WTC11 (cell line): ENCODE data around the gene IL26. TPM values are rescaled to one million over a fixed set of nuclear protein-coding genes. Genes with fewer than 3 reads are reported as not detected.

Source experiments
- ATAC-seq: fragments of 200-7000 bp; cut with Tn5 transposase; 2 replicates; pipeline ENCODE4 v1.10.0; 2021; ENCODE audit warnings: mild to moderate bottlenecking, moderate library complexity
- CTCF ChIA-PET: fragments of 300-600 bp; sonication (Branson Sonifier 250); formaldehyde crosslinking; loops from one replicate; lab custom pipeline; 2021; ENCODE audit warnings: antibody characterized with exemption; lab: Charles Lee
- POLR2A ChIA-PET: fragments of 350-600 bp; sonication (Branson Sonifier 250); formaldehyde crosslinking; loops from one replicate; lab custom pipeline; 2021; ENCODE audit warnings: antibody characterized with exemption; lab: Charles Lee
- DNase-seq: peaks from one replicate; pipeline ENCODE4 v3.0.0; 2021; ENCODE audit warnings: low spot score
- H3K27ac Mint-ChIP-seq: 2 replicates; pipeline ENCODE4 v1.8.0; 2021; ENCODE audit warnings: mixed read lengths
- H3K27me3 Mint-ChIP-seq: 2 replicates; pipeline ENCODE4 v1.8.0; 2021; ENCODE audit warnings: low read depth, mild to moderate bottlenecking, moderate library complexity, mixed read lengths
- H3K36me3 Mint-ChIP-seq: 2 replicates; pipeline ENCODE4 v1.8.0; 2021; ENCODE audit warnings: mixed read lengths
- H3K4me1 Mint-ChIP-seq: 2 replicates; pipeline ENCODE4 v1.8.0; 2022; ENCODE audit warnings: mixed read lengths
- H3K4me3 Mint-ChIP-seq: 2 replicates; pipeline ENCODE4 v1.8.0; 2021; ENCODE audit warnings: mild to moderate bottlenecking, moderate library complexity, mixed read lengths
- H3K9me3 Mint-ChIP-seq: 2 replicates; pipeline ENCODE4 v1.8.0; 2021; ENCODE audit warnings: mixed read lengths
- AR ChIP-seq: fragments of 250-450 bp; sonication (Bioruptor Pico); IDR thresholded peaks from 2 replicates; pipeline ENCODE4 v1.9.0; 2021; ENCODE audit warnings: mild to moderate bottlenecking
- CREM ChIP-seq: sonication (generic); formaldehyde crosslinking; IDR thresholded peaks from 2 replicates; pipeline ENCODE4 v1.8.1; 2022; ENCODE audit warnings: mild to moderate bottlenecking, missing genetic modification reagents, moderate library complexity
- E2F5 ChIP-seq: sonication (generic); formaldehyde crosslinking; IDR thresholded peaks from 2 replicates; pipeline ENCODE4 v1.8.1; 2022; ENCODE audit warnings: mild to moderate bottlenecking, moderate library complexity, missing genetic modification reagents
- EMX1 ChIP-seq: fragments of 250-450 bp; sonication (Bioruptor Pico); IDR thresholded peaks from 2 replicates; pipeline ENCODE4 v1.8.0; 2021; ENCODE audit warnings: mild to moderate bottlenecking
- ETV6 ChIP-seq: sonication (generic); formaldehyde crosslinking; IDR thresholded peaks from 2 replicates; pipeline ENCODE4 v1.8.1; 2022; ENCODE audit warnings: mild to moderate bottlenecking, missing genetic modification reagents
- FOXP1 ChIP-seq: sonication (generic); formaldehyde crosslinking; IDR thresholded peaks from 2 replicates; pipeline ENCODE4 v1.8.0; 2022; ENCODE audit warnings: missing genetic modification reagents, mild to moderate bottlenecking, moderate library complexity, borderline replicate concordance
- FOXP4 ChIP-seq: sonication (generic); formaldehyde crosslinking; IDR thresholded peaks from 2 replicates; pipeline ENCODE4 v1.8.0; 2022; ENCODE audit warnings: mild to moderate bottlenecking, missing genetic modification reagents
- NR2C2 ChIP-seq: sonication (generic); formaldehyde crosslinking; IDR thresholded peaks from 2 replicates; pipeline ENCODE4 v1.8.0; 2022; ENCODE audit warnings: mild to moderate bottlenecking, missing genetic modification reagents
- PRDM15 ChIP-seq: sonication (generic); formaldehyde crosslinking; IDR thresholded peaks from 2 replicates; pipeline ENCODE4 v1.8.0; 2022; ENCODE audit warnings: missing genetic modification reagents
- PRRX2 ChIP-seq: fragments of 250-450 bp; sonication (Bioruptor Pico); IDR thresholded peaks from 2 replicates; pipeline ENCODE4 v1.8.0; 2021; ENCODE audit warnings: mild to moderate bottlenecking
- SOX15 ChIP-seq: fragments of 250-450 bp; sonication (Bioruptor Pico); IDR thresholded peaks from 2 replicates; pipeline ENCODE4 v1.9.0; 2021; ENCODE audit warnings: mild to moderate bottlenecking
- SP1 ChIP-seq: sonication (generic); formaldehyde crosslinking; conservative IDR thresholded peaks from 2 replicates; pipeline ENCODE4 v1.8.1; 2022; ENCODE audit warnings: missing genetic modification reagents
- TCF7 ChIP-seq: sonication (generic); formaldehyde crosslinking; IDR thresholded peaks from 2 replicates; pipeline ENCODE4 v1.8.0; 2022; ENCODE audit warnings: mild to moderate bottlenecking, low read depth, missing genetic modification reagents, moderate library complexity
- TP53 ChIP-seq: sonication (generic); formaldehyde crosslinking; IDR thresholded peaks from 2 replicates; pipeline ENCODE4 v1.8.1; 2023; ENCODE audit warnings: mild to moderate bottlenecking, missing genetic modification reagents
- USF1 ChIP-seq: sonication (generic); formaldehyde crosslinking; IDR thresholded peaks from 2 replicates; pipeline ENCODE4 v1.8.0; 2022; ENCODE audit warnings: mild to moderate bottlenecking, missing genetic modification reagents
- ZBTB21 ChIP-seq: sonication (generic); formaldehyde crosslinking; IDR thresholded peaks from 2 replicates; pipeline ENCODE4 v1.8.1; 2023; ENCODE audit warnings: mild to moderate bottlenecking, missing genetic modification reagents, borderline replicate concordance
- ZMAT4 ChIP-seq: fragments of 250-450 bp; sonication (Bioruptor Pico); IDR thresholded peaks from 2 replicates; pipeline ENCODE4 v1.9.0; 2021; ENCODE audit warnings: mild to moderate bottlenecking
- ZNF232 ChIP-seq: sonication (generic); formaldehyde crosslinking; IDR thresholded peaks from 2 replicates; pipeline ENCODE4 v1.8.0; 2022; ENCODE audit warnings: mild to moderate bottlenecking, missing genetic modification reagents
- ZNF263 ChIP-seq: sonication (generic); formaldehyde crosslinking; IDR thresholded peaks from 2 replicates; pipeline ENCODE4 v1.8.1; 2022; ENCODE audit warnings: low read depth, mild to moderate bottlenecking, moderate library complexity, missing genetic modification reagents
- ZNF671 ChIP-seq: fragments of 250-450 bp; sonication (Bioruptor Pico); IDR thresholded peaks from 2 replicates; pipeline ENCODE4 v1.8.0; 2021; ENCODE audit warnings: mild to moderate bottlenecking
- total RNA-seq: library from RNA; stranded (reverse); gene quantifications from 3 replicates; pipeline ENCODE4 v1.2.3, GENCODE V29; 2021

IL26 gene
- total RNA-seq, 1 experiment from 2014 or later = not detected

- Mint-ChIP-seq H3K27ac (no peak overlapping the region), H3K27me3 (peaks cover 2% of the 10 kb centered on the region; the same call in 1 of the 2 replicates), H3K9me3 (no peaks in the 10 kb centered on the region; the same call in 1 of the 2 replicates), H3K4me1 (peaks cover 7% of the 10 kb centered on the region; the same call in 1 of the 2 replicates), H3K4me3 (no peak overlapping the region), H3K36me3 (no peaks in the 10 kb centered on the region)
- ChIA-PET POLR2A (no interaction called here), CTCF (no interaction called here)
- ATAC-seq (no peak), DNase-seq (no peak)
- no peak for TF ChIP-seq ZMAT4 (CRISPR knock-in tag)
- TF ChIP-seq E2F5 (CRISPR knock-in tag) = no peak
- TF ChIP-seq ETV6 (CRISPR knock-in tag) = no peak
- no peak for TF ChIP-seq EMX1 (CRISPR knock-in tag)
- TF ChIP-seq PRDM15 (CRISPR knock-in tag) = no peak
- no peak for TF ChIP-seq PRRX2
- no peak for TF ChIP-seq ZNF671 (CRISPR knock-in tag)
- no peak for TF ChIP-seq USF1 (CRISPR knock-in tag)
- no peak for TF ChIP-seq ZNF232 (CRISPR knock-in tag)
- no peak for TF ChIP-seq TCF7 (CRISPR knock-in tag)
- no peak for TF ChIP-seq FOXP1 (CRISPR knock-in tag)
- no peak for TF ChIP-seq FOXP4 (CRISPR knock-in tag)
- no peak for TF ChIP-seq TP53 (CRISPR knock-in tag)
- TF ChIP-seq SP1 = no peak
- TF ChIP-seq ZBTB21 (CRISPR knock-in tag) = no peak
- TF ChIP-seq NR2C2 (CRISPR knock-in tag) = no peak
- TF ChIP-seq SOX15 (CRISPR knock-in tag) = no peak
- no peak for TF ChIP-seq AR (CRISPR knock-in tag)
- no peak for TF ChIP-seq ZNF263 (CRISPR knock-in tag)
- no peak for TF ChIP-seq CREM
These were observed 70.8 kb downstream of the IL26 start for GRCh38 chr12:68154779-68155178.

Other genes starting within 250 kb of the IL26 start
- not detected in 3 replicates for gene IFNG-AS1, start 236.4 kb downstream of the IL26 start, total RNA-seq
- gene IFNG, start 66.1 kb downstream of the IL26 start, total RNA-seq = 0.21 to 0.42 TPM (median 0.34 TPM) in 3 replicates
- gene IL22, start 27.8 kb upstream of the IL26 start, total RNA-seq = not detected in 3 replicates
- gene MDM1, start 106.6 kb upstream of the IL26 start, total RNA-seq = 9.1 to 12.5 TPM (median 11.0 TPM) in 3 replicates